Measurements from ENCODE around the gene SLC39A5.
"Not testable (repeated sequence)": the region's sequence is repeated elsewhere in the genome, so short reads cannot be mapped to it uniquely, and the experiment has no call there.

SLC39A5 gene

DNA sequence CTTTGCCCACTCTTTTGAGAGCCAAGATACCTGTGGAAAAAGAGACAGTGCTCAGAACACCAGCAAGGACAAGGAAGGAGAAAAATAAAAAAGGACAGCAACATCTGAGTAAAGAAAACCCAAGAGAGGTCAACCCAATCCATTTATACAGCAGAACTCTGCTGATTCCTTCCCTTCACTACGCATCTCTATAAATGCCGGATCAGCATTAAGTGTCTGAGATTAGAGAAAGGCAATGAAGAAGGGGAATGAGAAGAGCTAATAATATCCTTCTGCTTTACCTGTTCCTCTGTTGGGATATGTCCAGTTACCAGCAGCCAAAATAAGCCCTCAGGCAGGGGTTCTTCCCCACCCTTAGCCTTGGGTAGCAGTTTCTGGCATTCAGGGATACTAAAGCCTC lies 52.7 kb downstream of the SLC39A5 start:
- no peak for DNase-seq

DNA sequence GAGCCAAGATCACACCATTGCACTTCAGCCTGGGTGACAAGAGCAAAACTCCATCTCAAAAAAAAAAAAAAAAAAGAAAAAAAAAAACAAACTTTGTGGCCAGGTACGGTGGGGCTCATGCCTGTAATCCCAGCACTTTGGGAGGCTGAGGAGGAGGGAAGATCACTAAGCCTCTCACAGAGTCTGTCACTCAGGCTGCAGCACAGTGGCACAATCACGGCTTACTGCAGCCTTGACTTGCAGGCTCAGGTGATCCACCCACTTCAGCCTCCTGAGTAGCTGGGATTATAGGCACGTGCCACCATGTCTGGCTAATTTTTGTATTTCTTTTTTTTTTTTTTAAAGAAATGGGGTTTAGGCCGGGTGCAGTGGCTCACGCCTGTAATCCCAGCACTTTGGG lies 54.4 kb downstream of the SLC39A5 start:
- DNase-seq, result not testable (repeated sequence)

DNA sequence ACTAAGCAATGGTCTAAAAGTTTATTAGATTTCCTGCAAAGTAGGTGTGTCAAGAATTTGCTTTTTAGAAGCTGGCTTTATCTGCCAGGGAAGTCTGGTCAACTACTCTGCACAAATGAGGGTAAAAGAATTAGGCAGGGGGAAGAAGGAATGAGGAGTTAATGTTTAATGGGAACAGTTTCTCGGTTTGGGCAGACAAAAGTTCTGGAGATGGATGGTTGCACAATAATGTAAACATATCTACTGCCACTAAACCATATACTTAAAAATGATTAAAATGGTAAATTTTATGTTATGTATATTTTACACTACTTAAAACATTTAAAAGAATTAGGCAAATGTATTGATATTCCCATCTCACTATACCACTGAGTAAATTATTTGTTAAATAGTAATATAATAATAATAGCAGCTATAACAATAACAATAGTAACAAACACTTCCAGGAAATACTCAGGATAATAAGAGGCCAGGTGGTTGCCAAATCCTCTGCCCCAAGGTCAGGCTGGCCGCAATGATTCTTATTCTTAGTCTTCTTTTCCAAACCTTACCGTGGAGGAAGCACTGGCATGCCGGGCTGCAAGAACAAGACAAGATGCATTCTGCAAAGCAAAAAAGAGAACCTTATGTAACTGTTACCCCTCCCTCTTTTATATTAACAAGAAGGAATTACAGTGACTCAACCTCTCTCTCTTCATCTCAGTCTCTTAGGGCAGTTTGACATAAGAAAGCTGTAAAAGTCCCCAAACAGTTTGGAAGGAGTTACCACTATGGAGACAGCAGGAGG lies 56.4 kb downstream of the SLC39A5 start:
- DNase-seq, result no peak
